HG03521 (cell line): ENCODE data around the gene SGO2.
"Not testable (repeated sequence)": the region's sequence is repeated elsewhere in the genome, so short reads cannot be mapped to it uniquely, and the experiment has no call there.

Experiments
- ATAC-seq: cut with Tn5 transposase; IDR thresholded peaks from one replicate; pipeline ENCODE4 v1.9.1; 2021; ENCODE audit warnings: mild to moderate bottlenecking, moderate library complexity; ENCODE audit not compliant: unreplicated experiment

SGO2 gene

DNA sequence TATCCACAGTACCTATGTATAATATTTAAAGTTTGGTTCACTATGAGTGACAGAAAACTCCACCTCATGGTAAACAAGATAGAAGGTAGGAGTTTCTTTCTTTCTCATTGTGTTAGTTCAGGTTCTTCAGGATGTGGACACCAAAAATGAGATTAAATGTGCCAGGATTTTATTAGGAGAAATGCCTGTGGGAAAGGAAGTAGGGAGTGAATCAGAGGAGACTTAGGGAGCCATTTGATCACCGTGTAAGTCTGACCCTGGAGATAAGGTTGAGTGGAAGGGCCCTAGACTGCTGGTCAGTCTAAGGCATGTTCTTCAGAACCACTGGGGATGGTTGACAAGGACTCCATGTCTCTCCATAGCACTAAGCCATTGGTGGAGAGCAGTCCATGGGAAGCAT is 67.9 kb downstream of the SGO2 start:
- ATAC-seq = no peak

DNA sequence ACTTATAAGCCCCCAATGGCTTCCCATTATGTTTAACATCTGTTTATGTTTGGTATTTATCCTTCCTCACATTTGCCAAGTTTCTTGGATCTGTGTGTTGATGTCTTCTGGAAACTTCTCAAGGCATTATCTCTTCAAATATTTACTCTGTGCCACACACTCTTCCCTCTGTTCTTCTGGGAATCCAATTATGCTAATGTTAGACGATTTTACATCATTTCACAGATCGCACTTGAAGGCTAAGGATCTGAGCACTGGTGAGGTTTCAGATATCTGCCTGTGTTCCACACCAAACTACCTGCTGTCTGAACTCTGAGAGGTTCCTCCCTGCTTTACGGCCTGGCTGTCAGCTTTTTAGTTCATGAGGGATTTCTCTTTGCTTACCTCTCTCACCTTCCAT is 69.9 kb downstream of the SGO2 start:
- no peak for ATAC-seq

DNA sequence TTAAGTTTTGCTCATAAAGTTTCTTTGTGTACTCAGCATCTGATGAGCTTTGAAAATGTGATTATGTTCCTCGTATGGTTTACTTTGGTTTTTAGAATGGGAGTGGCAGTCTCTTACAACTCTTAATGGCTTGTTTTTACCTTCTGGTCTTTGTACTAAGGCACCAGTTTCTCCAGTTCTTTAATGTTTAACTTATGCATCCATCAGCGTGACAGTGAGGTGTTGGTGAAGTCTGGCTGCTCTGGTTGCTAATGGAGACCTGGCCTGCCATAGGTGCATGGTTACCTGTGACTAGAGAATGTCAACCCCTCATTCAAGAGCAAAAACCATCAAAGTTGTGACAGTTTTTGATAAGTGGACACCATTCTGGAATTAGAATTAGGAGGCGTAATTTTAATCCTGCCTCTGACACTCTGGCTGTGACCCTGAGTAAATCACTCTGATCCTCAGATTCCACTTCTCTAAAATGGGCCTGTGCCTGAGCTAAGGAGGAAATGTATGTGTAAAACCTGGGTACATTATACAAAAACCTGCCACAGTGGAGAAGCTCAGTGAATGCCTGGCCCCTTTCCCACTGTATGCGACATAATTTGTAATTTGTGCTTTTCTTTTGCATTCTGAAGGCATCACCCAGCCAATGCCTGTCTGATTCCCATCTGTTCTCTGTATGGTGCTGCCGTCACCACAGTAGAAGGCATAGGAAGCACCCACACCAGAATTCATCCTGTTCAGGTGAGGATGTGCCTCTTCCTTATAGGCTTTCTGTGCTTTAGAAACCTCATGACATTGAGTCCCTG is 71.0 kb downstream of the SGO2 start:
- no peak for ATAC-seq

DNA sequence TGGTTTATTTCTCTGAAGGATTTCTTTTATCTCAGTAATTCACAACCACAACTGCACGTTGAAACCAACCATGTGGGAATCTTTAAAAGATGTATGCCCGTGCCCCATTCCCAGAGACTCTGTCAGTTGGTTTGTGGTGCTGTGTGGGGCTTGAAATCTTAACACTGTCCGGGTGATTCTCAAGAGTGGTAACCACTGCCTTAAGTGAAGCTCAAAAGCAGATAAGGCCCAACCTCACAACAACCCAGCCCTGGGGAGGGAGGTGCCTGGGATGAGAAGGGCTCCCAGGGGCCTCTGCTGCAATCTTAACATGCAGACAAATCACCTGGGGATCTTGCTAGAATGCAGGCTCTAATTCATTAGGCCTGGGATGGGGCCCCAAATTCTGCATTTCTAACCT is 73.2 kb downstream of the SGO2 start:
- ATAC-seq = no peak

DNA sequence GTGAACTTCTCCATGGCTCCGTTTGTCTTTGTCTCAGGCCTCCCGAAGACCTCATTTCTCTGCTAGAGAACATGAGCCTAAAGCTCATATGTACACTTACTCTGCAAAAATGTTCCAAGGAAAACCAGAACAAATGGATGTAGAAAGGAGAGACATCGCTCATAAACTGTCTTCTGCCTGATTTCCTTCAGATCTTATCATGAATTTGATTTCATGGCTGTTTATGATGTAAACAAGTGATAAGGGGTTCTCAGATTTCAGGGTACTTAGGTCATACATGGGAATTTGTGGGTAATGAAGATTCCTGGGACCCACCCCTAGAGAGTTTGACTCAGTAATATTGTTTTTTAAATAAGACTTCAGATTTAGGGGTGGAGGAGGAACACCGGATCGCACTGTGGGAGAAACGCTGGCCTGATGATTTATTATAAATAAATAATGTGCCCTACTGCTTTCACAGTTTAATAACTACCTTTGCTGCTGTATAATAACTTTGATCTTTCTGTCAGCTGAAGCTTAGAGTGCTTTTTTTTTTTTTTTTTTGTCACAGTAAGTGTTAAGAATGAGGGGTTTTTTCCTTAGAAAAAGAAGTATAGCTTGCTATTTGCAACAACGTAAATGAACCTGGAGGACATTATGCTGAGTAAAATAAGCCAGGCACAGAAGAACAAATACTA is 74.7 kb downstream of the SGO2 start:
- no peak for ATAC-seq

DNA sequence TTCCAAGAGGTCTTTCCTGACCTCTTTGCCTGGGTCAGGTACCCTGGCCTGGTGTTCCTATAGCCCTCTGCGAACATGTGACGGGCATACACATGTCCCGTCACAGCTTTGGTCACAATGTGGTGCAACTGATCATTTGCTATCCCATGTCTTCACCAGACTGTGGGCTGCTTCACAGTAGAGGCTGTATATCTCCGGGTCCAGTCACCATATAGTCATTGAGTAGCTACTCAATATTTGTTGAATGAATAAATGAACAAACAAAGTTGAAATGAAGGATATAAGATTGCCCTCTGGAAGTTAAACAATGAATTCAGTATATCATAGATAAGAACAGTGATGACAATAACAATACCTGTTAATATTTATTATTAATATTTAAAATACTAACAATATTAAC is 76.6 kb downstream of the SGO2 start:
- no peak for ATAC-seq

DNA sequence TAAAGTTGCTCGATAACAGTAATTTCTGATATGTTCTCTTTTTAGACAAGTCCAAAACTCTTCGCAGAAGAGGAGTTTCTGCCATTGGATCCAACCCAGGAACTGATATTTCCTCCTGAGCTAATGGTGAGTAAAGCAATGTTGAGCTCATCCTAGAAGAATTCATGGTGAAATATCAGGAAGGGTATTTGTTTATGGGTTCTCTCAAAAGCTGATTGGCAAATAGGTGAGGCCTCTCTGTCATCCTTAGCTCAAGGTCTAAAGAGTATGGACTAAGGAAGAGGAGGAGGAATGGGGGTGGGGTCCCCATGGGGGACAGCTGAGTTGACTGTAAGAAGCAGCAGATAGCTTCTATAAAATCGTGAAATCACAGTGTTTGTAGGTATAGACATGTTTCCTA is 78.0 kb downstream of the SGO2 start:
- ATAC-seq = no peak

DNA sequence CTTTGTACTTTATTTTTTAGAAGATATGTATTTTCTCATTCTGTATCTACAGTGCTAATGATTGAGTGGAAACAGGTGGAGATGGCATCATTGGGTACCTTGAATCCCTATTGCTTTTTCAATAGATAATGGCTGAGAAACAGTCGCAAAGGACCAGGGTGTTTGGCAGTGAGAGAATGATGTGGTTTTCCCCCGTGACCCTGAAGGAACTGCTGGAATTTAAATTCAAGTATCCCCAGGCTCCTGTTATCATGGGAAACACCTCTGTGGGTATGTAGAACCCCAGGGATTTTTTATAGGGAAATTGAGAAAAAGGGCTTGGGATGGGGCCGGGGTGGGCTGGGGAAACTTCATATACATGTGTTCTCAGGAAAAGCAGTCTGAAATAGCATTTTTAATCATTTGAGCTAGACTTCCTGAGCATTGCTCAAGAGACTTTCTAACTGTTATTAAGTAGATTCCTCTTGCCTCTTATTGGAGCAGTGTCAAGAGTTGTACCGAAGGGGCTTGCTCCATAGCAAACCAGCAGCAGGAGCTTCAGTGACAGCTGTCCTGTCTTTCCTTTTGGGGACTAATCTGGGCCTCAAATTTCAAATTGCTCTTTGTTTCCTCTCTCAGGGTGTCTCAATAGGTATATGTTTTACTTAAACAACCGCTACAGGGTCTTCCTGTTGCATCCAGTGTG is 78.7 kb downstream of the SGO2 start:
- ATAC-seq = no peak

DNA sequence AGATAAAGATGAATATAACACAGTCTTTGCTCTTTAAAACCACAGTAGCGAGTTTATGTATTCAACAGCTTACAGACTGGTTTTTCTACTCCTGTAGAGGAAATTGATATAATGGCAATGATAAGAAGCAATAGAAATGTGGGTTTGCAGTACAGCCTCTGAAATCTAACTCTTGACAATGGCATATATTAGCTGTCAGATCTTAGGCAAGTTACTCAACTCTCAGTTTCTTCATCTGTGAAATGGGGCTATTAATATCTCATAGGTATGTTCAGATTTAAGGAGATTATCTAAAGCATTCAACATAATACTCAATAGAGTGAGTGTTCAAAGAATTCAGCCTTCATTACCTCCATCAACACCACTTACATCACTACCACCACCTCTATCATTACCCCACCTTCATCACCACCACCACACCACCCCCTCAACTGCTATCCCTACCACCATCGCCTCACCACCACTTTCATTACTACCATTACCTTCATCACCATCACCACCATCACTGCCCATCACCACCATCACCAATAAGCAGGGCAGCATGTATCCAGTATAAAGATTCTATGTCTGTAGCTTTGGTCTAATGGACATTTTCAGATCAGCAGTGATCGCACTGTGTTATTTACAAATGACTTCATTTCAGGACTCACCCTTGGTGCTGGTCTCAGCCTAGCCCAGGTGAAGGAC is 82.5 kb downstream of the SGO2 start:
- ATAC-seq = no peak

DNA sequence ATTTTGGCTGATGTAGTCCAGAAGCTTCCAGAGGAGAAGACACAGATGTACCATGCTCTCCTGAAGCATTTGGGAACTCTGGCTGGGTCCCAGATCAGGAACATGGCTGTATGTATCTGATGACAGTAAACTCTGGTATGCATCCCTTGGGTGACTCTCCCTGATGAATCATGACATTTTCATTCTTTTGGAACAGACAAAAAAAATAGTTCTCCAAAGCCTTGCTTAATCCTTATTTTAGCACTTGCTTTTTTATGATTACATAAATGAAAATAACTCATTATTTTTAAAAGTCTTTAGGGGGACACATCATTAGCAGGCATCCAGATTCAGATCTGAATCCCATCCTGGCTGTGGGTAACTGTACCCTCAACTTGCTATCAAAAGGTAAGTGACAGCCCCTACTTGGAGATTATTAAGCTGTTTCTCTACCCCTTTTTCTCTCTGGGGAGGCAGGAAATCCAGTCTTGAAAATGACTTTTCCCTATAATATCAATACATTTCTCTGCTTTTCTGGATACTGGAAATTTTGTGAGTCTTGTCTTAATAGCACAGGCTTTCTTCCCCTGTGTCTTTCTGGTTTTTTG is 83.1 kb downstream of the SGO2 start:
- no peak for ATAC-seq

DNA sequence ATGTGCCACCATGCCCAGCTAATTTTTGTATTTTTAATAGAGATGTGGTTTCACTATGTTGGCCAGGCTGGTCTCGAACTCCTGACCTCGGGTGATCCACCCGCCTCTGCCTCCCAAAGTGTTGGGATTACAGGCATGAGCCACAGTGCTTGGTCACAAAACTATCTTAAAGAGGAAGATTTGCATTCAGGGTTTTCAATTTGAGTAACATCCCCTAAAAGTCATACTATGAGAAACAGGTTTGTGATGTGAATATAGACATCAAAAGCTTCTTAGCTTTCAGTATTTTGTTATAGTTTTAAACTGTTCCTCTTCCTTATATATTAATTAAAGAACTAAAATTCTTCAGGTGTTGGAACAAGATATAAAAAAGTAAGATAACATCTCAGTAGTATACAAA is 84.2 kb downstream of the SGO2 start:
- ATAC-seq = not testable (repeated sequence)

DNA sequence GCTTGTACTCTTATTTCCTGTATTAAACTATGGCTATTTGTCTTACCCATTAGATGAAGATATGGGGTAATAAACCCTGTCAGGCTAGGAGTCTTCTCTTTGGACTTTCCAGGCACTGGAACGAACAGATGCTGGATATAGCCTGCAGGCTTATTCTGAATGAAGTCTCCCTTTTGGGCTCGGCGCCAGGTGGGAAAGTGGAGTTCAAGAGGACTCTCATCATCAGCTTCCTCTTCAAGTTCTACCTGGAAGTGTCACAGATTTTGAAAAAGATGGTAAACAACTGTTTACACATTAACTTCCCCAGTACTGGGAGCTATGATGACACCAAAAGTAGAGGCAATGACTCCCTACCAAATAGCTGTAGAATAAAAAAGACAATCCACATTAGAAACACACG is 87.7 kb downstream of the SGO2 start:
- ATAC-seq = no peak

DNA sequence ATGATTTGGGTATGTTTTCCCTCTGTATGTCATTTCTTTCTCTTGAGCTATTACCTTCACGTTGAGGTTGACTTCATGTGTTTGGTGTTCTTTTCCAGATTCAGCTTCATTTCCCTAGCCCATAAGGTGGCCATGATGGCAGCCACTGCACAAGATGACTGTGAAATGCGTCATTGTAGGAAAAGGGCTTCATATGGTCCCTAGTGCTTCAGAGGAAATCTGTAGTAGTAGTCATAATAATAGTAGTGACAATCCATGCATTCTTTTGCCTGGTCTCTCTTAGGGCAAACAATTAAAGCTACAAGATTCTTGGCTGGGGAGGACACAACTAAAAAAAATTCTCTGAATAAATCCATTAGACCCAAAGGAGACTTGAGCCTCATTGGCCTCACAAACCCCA is 88.2 kb downstream of the SGO2 start:
- ATAC-seq = no peak

DNA sequence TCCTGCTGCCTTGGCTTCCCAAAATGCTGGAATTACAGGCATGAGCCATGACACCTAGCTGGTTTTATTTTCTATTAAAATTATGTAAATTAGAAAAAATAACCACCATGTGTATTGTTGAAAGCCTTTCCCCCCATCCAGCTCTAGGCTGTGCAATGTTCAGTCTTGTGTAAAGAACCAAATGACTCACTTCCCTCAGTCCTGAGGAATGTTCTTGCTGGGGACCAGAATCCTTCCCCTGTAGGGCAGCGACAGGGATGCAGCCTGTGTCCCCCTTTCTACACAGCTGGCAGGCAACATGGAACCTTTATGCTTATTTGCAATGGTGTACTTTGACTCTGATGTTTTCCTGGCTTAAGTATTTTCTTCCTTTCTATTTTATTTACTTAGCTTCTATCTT is 89.2 kb downstream of the SGO2 start:
- no peak for ATAC-seq

DNA sequence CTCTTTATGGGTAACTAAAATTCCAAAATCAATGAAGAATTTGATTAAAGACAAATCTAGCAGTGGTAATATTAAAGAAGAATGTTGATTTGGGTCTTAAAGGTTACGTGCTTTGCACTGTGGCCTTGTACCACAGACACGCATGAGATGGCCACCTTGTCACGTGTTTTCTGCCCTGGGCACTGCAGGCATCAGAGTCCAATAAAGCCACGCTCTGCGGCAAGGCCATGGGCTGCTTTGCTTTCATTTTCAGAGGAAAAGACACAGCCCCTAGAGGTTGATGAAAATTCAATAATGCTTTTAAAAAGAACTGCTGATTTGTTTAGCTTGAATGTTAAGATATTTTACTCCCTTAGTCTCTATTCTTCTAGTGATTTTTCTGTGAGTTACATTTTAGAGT is 90.2 kb downstream of the SGO2 start:
- no peak for ATAC-seq

DNA sequence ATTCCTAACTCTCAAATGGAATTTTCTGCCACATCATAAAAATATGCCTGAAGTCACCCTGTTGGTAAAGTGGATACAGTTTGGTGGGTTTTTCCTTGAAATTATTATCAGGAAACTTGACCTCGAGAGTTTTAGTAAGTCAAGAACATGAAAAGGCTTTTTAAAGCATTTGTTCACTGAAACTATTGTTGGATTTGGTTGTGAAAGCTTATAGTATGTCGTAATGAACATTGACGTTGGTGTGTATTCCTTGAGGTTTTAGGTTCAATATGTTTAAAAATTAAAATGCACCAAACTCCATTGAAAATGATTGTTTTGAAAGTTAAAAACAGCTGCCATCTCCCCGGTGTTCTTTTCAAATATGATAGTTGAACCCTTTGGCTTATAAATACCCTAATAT is 90.6 kb downstream of the SGO2 start:
- no peak for ATAC-seq

DNA sequence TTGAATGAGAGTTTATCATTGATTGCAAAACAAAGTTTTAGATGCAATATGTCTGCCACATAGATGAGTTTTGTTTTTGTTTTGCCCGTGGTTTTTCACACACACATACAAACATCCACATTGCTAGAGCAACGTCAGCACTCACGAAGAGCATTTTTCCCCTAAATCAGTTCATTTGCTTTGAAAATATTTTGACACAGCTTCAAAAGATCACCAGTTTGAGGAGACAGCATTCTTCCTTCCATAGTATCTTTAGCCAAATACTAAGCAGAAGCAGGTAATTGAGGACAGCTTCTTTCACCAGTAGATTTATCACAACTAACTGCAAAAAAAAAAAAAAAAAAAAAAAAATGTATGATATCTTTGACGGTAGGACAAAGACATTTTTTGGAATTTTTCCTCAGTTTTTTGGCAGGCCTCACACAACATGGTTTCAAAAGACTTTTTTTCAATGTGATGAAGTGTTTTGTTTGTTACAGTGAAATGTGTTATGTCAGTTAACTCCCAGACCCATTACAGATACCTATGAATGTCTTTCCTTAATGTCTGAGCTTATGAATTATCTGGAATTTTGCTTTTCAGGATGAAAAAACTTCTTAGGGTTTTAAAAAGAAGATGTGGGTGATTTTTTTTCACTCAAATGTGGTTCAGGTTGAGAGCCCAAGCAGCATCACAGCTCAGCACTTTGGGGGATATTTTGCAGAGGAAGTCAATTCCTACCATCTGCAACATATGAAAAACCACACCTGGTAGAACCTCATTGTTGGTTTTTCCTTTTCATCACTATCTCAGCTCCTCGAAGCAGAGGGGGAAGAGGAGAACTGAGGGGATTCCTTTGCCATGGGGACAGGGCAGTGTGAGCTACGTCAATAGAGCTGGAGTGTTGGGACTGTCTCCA is 91.4 kb downstream of the SGO2 start:
- no peak for ATAC-seq

DNA sequence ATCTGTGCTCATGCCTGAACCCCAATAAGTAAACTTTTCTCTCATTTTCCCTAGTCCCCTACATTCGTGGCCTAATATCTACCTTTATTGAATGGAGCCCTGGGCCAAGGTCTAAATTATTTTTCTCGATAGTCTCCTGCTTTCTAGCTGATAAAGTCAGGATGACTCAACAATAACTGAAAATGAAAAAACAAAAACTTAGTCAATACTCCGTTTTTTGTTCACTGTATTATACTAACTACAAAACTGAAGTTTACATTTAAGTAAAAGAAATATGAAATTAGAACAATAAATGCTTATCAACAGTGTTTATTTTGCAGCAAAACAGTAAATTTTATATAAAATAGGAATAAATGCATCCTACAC is 92.0 kb downstream of the SGO2 start:
- ATAC-seq = no peak

DNA sequence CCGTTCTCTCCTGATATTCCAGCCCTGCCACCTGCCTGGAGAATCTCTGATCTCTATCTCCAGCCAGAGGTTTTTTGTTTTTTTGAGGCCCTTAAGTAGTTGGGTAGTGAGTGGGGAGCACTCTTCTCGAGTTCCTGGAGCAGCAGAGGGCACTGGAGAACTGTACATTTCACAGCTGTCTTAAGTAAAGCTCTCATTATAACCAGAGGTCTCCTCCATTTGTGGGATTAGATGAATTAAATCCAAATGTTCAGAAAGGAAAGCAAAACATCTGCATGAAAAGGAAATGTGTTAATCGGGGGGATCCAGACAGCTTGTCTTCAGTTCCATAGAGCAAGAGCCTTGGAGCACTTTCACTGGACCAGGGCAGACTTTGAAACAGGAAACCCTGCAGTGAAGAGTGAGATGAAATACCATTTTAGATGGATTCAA is 92.6 kb downstream of the SGO2 start:
- ATAC-seq = no peak

DNA sequence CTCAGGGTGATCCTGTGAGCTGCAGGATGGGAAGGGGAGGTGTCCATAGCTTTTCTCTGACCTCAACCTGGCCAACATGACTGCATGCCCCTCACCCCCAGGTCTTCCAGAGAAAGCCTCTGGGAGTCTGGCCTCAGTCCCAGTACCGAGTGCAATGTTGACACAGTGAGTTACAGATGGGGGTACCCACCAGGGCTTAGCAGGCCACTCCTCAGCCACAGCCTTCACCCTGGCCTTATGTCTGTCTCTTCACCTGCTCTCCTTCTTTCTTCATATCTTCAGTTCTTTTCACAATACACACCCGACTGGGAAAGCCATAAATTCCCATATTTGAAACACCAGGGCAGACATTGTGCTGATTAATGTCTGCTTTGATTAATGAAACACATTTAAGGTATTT is 93.3 kb downstream of the SGO2 start:
- no peak for ATAC-seq
